Adipose tissue (tissue), 3 donors: ENCODE data around the gene BRI3BP. TPM values are rescaled to one million over a fixed set of nuclear protein-coding genes. Genes with fewer than 3 reads are reported as not detected.

ENCODE experiments used
- polyA plus RNA-seq, 3 donors: library from polyadenylated mRNA; stranded (reverse); fragments of 200-250 nt; gene quantifications; one replicate each; pipeline ENCODE4 v1.2.3, GENCODE V29; 2013
- donor health status: healthy with polysubstance abuse.
- donor health status: Bipolar disorder and iron deficiency.
- donor health status: healthy.

The BRI3BP gene
- polyA plus RNA-seq, 3 donors: 1.5 to 3.5 (median 2.7) TPM

Other genes with a start within 250 kb of the BRI3BP start
- gene SCARB1, start 129.8 kb upstream of the BRI3BP start, polyA plus RNA-seq: 10 to 100 TPM; 10.1 to 54.9 (median 22.7) TPM
- 1,000 to 10,000 TPM in 1 of 3 donors, 100 to 1,000 TPM in 2; 659 to 1,386 (median 902) TPM for gene UBC, start 79.0 kb upstream of the BRI3BP start, polyA plus RNA-seq
- gene DHX37, start 4.5 kb upstream of the BRI3BP start, polyA plus RNA-seq: 10 to 100 TPM in 1 of 3 donors, 1 to 10 TPM in 2; 7.8 to 15.1 (median 9.6) TPM
- gene AACS, start 71.8 kb downstream of the BRI3BP start, polyA plus RNA-seq: 10 to 100 TPM; 32.8 to 79.0 (median 35.0) TPM
- gene TMEM132B, start 192.7 kb downstream of the BRI3BP start, polyA plus RNA-seq: under 1 TPM; 0.05 to 0.18 (median 0.11) TPM